ENCODE data around the gene UBE2N. TPM values are rescaled to one million over a fixed set of nuclear protein-coding genes. Genes with fewer than 3 reads are reported as not detected.

UBE2N gene
- 40.3 and 57.6 TPM in 2 replicates for total RNA-seq
- 84.7 TPM for polyA plus RNA-seq (2012)

GRCh38 chr12:93441617-93442410 is at the start of gene UBE2N:
Gene UBE2N (minus strand): TSS chr12:93441947. CDS start chr12:93441884, 63 bp downstream.
- peak; percentile 96 for DNase-seq (ENCODE audit: low read depth)

DNA sequence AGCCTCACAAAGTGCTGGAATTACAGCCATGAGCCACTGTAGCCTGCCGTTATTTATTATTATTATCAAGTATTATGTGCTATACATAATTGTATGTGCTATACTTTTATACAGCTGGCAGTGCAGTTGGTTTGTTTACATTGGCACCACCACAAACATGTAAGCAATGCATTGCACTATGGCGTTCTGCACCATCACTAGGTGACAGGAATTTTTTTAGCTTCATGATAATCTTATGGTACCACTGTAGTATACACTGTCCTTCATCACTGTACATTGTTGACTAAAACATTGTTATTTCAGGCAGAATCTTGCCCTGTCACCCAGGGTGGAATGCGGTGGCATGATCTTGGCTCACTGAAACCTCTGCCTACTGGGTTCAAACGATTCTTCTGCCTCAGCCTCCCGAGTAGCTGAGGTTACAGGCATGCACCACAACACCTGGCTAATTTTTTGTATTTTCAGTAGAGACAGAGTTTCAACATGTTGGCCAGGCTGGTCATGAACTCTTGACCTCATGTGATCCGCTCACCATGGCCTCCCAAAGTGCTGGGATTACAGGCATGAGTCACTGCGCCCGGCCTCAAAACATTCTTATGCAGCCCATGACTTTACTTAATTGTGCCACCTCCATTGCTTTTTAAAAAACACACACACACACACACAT is 42.7 kb upstream of the UBE2N start:
- peak; percentile 70 for DNase-seq (ENCODE audit: low read depth)

GRCh38 chr12:93483151-93483807 is 41.5 kb upstream of the UBE2N start:
- no peak for DNase-seq (ENCODE audit: low read depth)

DNA sequence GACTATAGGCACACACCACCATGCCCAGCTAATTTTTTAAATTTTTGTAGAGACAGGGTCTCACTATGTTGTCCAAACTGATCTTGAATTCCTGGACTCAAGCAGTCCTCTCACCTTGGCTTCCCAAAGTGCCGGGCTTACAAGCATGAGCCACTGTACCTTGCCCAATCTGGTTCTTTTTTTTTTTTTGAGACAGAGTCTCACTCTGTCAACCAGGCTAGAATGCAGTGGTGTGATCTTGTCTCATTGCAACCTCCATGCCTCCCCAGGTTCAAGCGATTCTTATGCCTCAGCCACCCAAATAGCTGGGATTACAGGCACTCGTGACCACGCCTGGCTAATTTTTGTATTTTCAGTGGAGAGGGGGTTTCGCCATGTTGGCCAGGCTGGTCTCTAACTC is 41.0 kb upstream of the UBE2N start:
- DNase-seq (ENCODE audit: low read depth): no peak

DNA sequence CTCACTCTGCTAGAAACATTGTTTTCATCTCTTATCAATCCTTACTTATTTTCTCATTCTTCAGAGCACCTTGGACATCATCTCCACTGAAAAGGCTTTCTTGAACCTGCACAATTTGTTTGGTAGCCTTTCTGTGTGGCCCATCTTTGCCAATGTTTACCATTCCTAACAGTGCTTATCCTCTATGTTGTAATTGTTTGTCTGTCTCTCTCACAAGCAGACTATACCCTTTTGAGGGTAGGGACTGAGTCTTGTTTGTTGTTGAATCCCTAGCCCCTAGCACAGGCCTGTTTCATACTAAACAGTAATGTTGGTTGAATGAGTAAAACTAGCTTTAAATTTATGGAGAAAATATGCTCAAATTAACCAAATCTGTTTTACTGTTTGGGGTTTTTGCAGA is 34.8 kb upstream of the UBE2N start:
- DNase-seq (ENCODE audit: low read depth): no peak

GRCh38 chr12:93469386-93469785 is 27.6 kb upstream of the UBE2N start:
- DNase-seq (ENCODE audit: low read depth): no peak

DNA sequence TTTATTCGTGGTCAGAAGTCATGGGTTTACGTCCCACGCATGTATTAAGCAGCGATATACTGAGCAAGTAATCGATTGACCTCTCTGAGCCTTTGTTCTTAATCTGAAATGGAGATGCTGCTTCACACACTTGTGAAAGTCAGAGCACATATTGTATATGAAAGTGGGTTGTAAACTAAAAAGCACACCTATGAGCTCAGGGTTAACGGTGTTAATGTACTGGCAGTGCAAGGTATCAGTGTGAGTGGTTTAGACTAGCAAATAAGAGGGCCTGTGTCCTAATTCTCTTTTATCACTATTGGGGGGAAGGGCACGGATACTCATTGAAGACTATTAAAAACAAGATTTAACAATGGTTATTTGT is 26.2 kb upstream of the UBE2N start:
- no peak for DNase-seq (ENCODE audit: low read depth)

DNA sequence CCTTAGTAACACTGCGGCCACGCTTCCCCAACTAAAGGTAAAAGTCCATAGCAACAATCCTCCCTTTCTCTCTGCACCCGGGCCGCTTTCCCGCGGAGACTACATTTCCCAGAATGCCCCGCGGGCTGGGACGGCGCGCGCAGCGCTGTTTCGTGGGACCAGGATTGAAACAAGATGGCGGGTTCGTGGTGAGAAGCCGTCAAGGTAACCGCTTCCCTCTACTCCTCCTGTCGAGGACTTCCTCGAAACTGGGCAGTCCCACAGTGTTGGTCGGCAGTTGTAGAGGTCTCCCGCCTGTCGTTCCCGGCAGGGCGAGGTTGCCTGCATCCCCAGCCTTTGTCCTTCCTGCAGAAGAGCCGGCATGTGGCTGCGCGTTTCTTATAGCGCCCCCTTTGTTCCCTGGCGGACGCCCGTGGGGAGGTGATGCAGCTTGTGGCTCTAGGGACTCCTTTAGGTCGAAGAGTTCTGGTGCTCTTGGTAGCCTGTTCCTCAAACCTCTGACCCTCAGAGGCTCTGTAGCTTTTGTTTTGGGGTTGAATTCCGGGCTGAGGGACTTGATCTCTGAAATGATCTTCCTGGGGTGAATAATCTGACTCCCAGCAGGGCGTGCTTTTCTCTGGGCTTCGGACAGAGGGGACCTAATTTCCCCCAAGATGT is 25.7 kb upstream of the UBE2N start, which contains the start of gene MRPL42:
TSS of gene MRPL42 (plus strand) at position 164 of the 657 bp plus-strand sequence. CDS start 1,772 bp downstream, outside the sequence.
- DNase-seq (ENCODE audit: low read depth): peak; percentile 94

GRCh38 chr12:93466625-93467350 is 25.0 kb upstream of the UBE2N start:
- no peak for DNase-seq (ENCODE audit: low read depth)

GRCh38 chr12:93465841-93466240 is 24.1 kb upstream of the UBE2N start:
- DNase-seq (ENCODE audit: low read depth): no peak

DNA sequence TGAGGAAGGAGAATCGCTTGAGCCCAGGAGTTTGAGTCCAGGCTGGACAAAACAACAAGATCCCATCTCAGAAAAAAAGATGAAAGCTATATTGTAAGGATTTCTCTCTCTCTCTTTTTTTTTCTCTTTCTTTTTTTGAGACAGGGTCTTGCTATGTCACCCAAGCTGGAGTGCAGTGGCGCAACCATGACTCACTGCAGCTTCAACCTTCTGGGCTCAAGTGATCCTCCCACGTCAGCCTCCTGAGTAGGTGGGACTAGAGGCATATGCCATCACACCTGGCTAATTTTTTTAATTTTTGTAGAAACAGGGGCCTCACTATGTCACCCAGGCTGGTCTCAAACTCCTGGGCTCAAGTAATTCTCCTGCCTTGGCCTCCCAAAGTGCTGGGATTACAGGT is 19.8 kb upstream of the UBE2N start:
- no peak for DNase-seq (ENCODE audit: low read depth)

GRCh38 chr12:93460902-93461301 is 19.2 kb upstream of the UBE2N start:
- no peak for DNase-seq (ENCODE audit: low read depth)

- no peak for DNase-seq (ENCODE audit: low read depth)
Observed at GRCh38 chr12:93460003-93460402, 18.3 kb upstream of the UBE2N start.

DNA sequence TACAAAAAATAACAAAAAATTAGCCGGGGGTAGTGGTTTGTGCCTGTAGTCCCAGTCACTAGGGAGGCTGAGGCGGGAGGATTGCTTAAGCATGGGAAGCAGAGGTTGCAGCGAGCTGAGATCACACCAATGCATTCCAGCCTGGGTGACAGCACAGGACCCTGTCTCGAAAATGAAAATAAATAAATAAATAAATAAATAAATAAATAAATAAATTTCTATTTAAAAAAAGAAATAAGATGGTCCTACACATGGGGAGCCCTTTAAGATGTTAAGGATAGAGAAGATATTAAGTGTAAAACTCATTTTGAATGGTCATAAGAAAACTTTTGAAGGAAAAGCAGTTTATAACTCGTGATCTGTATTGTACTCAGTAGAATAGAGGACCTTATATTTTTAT is 17.4 kb upstream of the UBE2N start:
- no peak for DNase-seq (ENCODE audit: low read depth)

GRCh38 chr12:93456077-93456476 is 14.3 kb upstream of the UBE2N start:
- DNase-seq (ENCODE audit: low read depth): no peak

DNA sequence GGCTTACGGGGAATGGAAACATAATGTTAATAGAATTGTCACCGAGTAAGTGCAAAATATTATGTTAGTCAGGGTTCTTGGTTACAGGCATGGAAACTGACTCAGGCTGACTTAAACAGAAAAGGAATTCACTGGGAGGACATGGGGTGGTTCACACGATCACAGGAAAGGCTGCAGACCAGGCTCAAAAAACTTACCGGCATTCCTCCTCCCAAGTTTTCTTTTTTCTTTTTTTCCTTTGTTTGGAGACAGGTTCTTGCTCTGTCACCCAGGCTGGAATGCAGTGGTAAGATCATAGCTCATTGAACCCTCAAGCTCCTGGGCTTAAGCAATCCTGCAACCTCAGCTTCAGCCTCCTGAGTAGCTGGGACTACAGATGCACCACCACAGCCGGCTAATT is 11.9 kb upstream of the UBE2N start:
- DNase-seq (ENCODE audit: low read depth): no peak

GRCh38 chr12:93451423-93452158 is 9.8 kb upstream of the UBE2N start:
- no peak for DNase-seq (ENCODE audit: low read depth)

DNA sequence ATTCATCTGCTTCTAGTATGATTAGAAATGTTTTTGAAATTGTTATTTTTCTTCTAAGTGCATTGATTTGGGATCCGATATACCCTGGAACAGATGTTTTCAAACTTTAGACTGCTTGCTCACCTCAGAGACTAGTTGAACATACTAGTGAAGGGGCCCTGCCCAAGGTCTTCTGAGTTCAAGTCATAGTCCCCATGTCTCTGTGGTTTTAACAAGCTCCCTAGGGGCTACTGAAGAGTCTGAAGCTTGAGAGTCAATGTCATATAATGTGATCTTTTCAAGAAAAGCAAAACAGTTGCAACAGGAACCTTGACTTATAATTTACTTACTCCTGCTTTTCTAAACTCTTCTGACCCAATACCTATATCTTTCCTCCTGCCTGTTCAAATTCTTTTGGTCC is 7.5 kb upstream of the UBE2N start:
- no peak for DNase-seq (ENCODE audit: low read depth)

DNA sequence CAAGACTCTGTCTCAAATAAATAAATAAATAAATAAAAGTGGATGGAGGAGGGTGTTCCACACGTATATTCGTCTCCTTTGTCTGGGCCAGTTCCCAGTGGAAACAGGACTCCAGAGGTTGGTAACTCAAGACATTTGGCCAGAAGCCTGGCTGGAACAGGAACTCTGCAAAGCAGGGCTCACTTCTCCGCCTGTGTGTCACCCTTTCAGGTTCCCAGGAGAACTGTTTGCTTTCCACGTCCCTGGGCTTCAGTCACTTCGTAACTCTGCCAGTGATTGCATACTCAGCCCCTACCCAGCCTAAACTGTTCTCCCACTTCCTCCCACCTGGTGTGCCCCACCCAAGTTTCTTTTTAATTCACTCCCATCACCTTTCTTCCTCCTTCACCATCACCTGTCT is 7.0 kb upstream of the UBE2N start:
- DNase-seq (ENCODE audit: low read depth): no peak

DNA sequence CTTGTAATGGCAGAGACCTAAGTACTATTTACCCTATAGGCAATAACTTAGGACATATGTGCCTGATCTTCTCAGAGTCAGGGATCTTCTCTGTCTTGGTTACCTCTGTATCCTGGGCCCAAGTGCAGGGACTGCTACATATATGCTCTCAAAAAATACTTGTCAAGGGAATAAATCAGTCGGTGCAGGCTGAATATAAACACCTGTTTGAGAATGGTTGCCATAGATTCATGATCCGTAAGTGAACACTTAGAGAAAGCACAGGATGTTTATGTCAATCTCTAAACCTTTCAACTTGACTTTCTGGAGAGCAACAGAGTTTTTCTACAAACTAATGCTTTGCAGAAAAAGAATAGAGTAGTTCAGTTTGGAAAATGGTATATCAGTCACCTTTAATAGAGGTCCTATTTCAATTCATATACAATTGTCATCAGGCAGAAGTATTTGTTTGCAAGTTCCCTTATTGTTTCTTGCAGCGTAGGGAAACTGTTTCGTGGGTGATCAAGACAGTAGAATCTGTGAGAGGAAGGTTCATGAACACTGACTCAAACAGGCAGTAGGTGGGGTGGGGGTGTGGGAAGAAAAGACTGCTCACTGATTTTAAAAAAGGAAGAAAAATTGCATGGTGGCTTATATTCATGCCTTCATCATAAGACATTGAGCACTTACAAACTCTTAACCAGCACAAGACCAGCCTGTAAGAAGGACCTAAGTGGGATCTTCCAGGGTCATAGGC is 6.0 kb upstream of the UBE2N start:
- no peak for DNase-seq (ENCODE audit: low read depth)
